Panc1 (cell line): ENCODE measurements around the gene DUOX1. TPM values are rescaled to one million over a fixed set of nuclear protein-coding genes. Genes with fewer than 3 reads are reported as not detected.

Experiments used
- ATAC-seq: fragments of 200-7000 bp; cut with Tn5 transposase; 2 replicates; pipeline ENCODE4 v1.9.1; 2020; ENCODE audit warnings: mild to moderate bottlenecking, moderate library complexity
- BruUV-seq: library from RNA; stranded (reverse); fragments of 400-500 nt; replicated peaks from 2 replicates; lab custom pipeline; 2021; lab: Mats Ljungman, UMichigan
- CTCF ChIA-PET: fragments of 300-600 bp; sonication (Branson Sonifier 250); formaldehyde crosslinking; loops from one replicate; lab custom pipeline; 2022; ENCODE audit warnings: antibody characterized with exemption; lab: Charles Lee
- POLR2A ChIA-PET: fragments of 300-600 bp; sonication (Branson Sonifier 250); formaldehyde crosslinking; loops from one replicate; lab custom pipeline; 2022; ENCODE audit warnings: antibody characterized with exemption; lab: Charles Lee
- DNase-seq: peaks from one replicate; pipeline ENCODE4 v3.0.0-alpha.2; 2010; ENCODE audit warnings: low read depth, low spot score
- H3K27ac ChIP-seq: 2 replicates; pipeline ENCODE4 v1.5.1; 2011; ENCODE audit warnings: mild to moderate bottlenecking, low read length, inconsistent platforms
- H3K27me3 ChIP-seq: fragments of 200-500 bp; sonication (Bioruptor generic); 2 replicates; pipeline ENCODE4 v1.6.0; 2014; ENCODE audit warnings: low read length, inconsistent platforms; ENCODE audit not compliant: control insufficient read depth, insufficient read depth
- H3K36me3 ChIP-seq: fragments of 200-500 bp; sonication (Bioruptor generic); 2 replicates; pipeline ENCODE4 v1.5.1; 2014; ENCODE audit warnings: inconsistent platforms, mild to moderate bottlenecking, low read length, moderate library complexity; ENCODE audit not compliant: control insufficient read depth, insufficient read depth
- H3K4me1 ChIP-seq: 2 replicates; pipeline ENCODE4 v1.5.1; 2011; ENCODE audit warnings: inconsistent platforms, mild to moderate bottlenecking, low read length, moderate library complexity; ENCODE audit not compliant: control insufficient read depth, insufficient read depth
- H3K4me3 ChIP-seq, 2 experiments: 2 replicates each; pipeline ENCODE4 v1.5.1; 2011 to 2012; ENCODE audit warnings: low read depth in 2 of 2, low read length in 2 of 2, mild to moderate bottlenecking in 2 of 2, inconsistent platforms in 1 of 2, moderate library complexity in 1 of 2
- H3K9me3 ChIP-seq: fragments of 200-500 bp; sonication (Bioruptor generic); 2 replicates; pipeline ENCODE4 v1.5.1; 2014; ENCODE audit warnings: low read depth, mild to moderate bottlenecking, inconsistent platforms, low read length, moderate library complexity; ENCODE audit not compliant: control insufficient read depth, insufficient read depth
- CTCF ChIP-seq: fragments of 450-650 bp; IDR thresholded peaks from 2 replicates; pipeline ENCODE4 v1.5.1; 2017; ENCODE audit warnings: mild to moderate bottlenecking
- POLR2AphosphoS5 ChIP-seq: IDR thresholded peaks from 2 replicates; pipeline ENCODE4 v1.6.1; 2012; ENCODE audit warnings: mild to moderate bottlenecking, low read depth, low read length, moderate library complexity
- REST ChIP-seq, 2 experiments: IDR thresholded peaks; 2 replicates each; pipeline ENCODE4 v1.6.1; 2011 to 2012; ENCODE audit warnings: low read depth in 2 of 2, control low read depth in 1 of 2, low read length in 1 of 2, mild to moderate bottlenecking in 1 of 2, moderate library complexity in 1 of 2; ENCODE audit not compliant: insufficient read depth in 1 of 2
- SIN3A ChIP-seq: IDR thresholded peaks from 2 replicates; pipeline ENCODE4 v1.6.1; 2012; ENCODE audit warnings: low read depth, mild to moderate bottlenecking, low read length, moderate library complexity, borderline replicate concordance; ENCODE audit not compliant: insufficient read depth
- TCF7L2 ChIP-seq: IDR thresholded peaks from 2 replicates; pipeline ENCODE4 v1.6.1; 2011; ENCODE audit warnings: mild to moderate bottlenecking, low read depth, low read length, inconsistent platforms
- in situ Hi-C: cut with HindIII; loops from 2 replicates; pipeline ENCODE4 v1.10.0; 2016; ENCODE audit warnings: low sequenced_read_pairs, low pct_unique_long_range_greater_than_20kb
- intact Hi-C: fragments of 100-400 bp; cut with micrococcal nuclease; formaldehyde crosslinking; loops from one replicate; pipeline ENCODE4 v1.10.0; 2022; ENCODE audit not compliant: unreplicated experiment
- total RNA-seq: library from RNA; stranded (reverse); gene quantifications from one replicate; pipeline ENCODE4 v1.2.1, GENCODE V29; 2021; ENCODE audit not compliant: unreplicated experiment

DUOX1 gene
- total RNA-seq, 1 experiment from 2014 or later, result 0.31 TPM

GRCh38 chr15:45187578-45187893 lies 57.7 kb downstream of the DUOX1 start:
- Histone ChIP-seq H3K27ac (no peak overlapping the region), H3K27me3 (no peaks in the 10 kb centered on the region), H3K4me1 (no peaks in the 10 kb centered on the region; the same call in 1 of the 2 replicates), H3K4me3 (peak overlapping the region in 1 of 2 experiments; percentile 55; a peak in 3 of 4 replicates), H3K9me3 (no peaks in the 10 kb centered on the region), H3K36me3 (no peaks in the 10 kb centered on the region)
- TF ChIP-seq REST (IDR thresholded peaks at IDR 0.05; ENCODE audit: insufficient read depth in 1 of 2, low read depth in 2 of 2, low read length in 1 of 2), result no peak
- no peak for TF ChIP-seq TCF7L2
- no peak for TF ChIP-seq POLR2AphosphoS5
- TF ChIP-seq CTCF, result no peak; the same call in 1 of the 2 replicates
- TF ChIP-seq SIN3A, result no peak
- ATAC-seq (no peak), DNase-seq (no peak)
- ChIA-PET CTCF (interaction anchor here (0.6 kb wide), 1 partner anchor 8 kb away, joined by 3 read pairs; no protein-coding TSS in a partner anchor), POLR2A (no interaction called here)
- no TSS peak for BruUV-seq
- in situ Hi-C loops (no loop called here), intact Hi-C loops (no loop called here)

GRCh38 chr15:45187894-45188830 lies 58.4 kb downstream of the DUOX1 start, which contains the start of gene SHF:
Gene SHF, minus strand, starts transcription at chr15:45187966. Its CDS starts 15 bp downstream, at chr15:45187951.
- CTCF ChIA-PET, result interaction anchor here (0.6 kb wide), 1 partner anchor 8 kb away, joined by 3 read pairs; no protein-coding TSS in a partner anchor

More at GRCh38 chr15:45187894-45188830, 58.4 kb downstream of the DUOX1 start, which contains the start of gene SHF:
- in situ Hi-C loops, result no loop called here
- no peaks in the 10 kb centered on the region for H3K27me3 ChIP-seq
- no peak for TF ChIP-seq REST (IDR thresholded peaks at IDR 0.05; ENCODE audit: insufficient read depth in 1 of 2, low read depth in 2 of 2, low read length in 1 of 2)
- TF ChIP-seq POLR2AphosphoS5, result no peak
- TF ChIP-seq TCF7L2, result no peak
- no peak for TF ChIP-seq SIN3A
- POLR2A ChIA-PET, result interaction anchor here (0.5 kb wide), 1 partner anchor 29 kb away, joined by 8 read pairs; no protein-coding TSS in a partner anchor
- no peaks in the 10 kb centered on the region for H3K36me3 ChIP-seq
- DNase-seq (no peak), ATAC-seq (peak; percentile 76)
- no peaks in the 10 kb centered on the region for H3K9me3 ChIP-seq
- H3K4me3 ChIP-seq, result peak within 1 kb of the TSS; percentile 55 to 75
- intact Hi-C loops, result no loop called here
- no peaks in the 10 kb centered on the region; the same call in 1 of the 2 replicates for H3K4me1 ChIP-seq
- H3K27ac ChIP-seq, result no peak within 1 kb of the TSS
- no TSS peak for BruUV-seq
